K562 (cell line): ENCODE data around the gene CBFA2T3. TPM values are rescaled to one million over a fixed set of nuclear protein-coding genes. Genes with fewer than 3 reads are reported as not detected.
A peak's percentile ranks its signal among the peaks of the same experiment; 100 is the strongest.

Source experiments
- ATAC-seq: fragments of 200-7000 bp; cut with Tn5 transposase; 3 replicates; pipeline ENCODE4 v1.9.1; 2020; ENCODE audit warnings: moderate library complexity
- BruUV-seq: library from RNA; stranded (reverse); fragments of 400-500 nt; replicated peaks from 2 replicates; lab custom pipeline; 2021; lab: Mats Ljungman, UMichigan
- CTCF ChIA-PET: fragments of 300-600 bp; formaldehyde crosslinking; extraction: SDS; loops from one replicate; lab custom pipeline; 2021; ENCODE audit warnings: low intra/inter-chr PET ratio; lab: Yijun Ruan, JAX
- POLR2A ChIA-PET: fragments of 300-600, 350-650 bp; sonication (Branson Sonifier 250); formaldehyde crosslinking; extraction: SDS; loops from one replicate; lab custom pipeline; 2021; ENCODE audit warnings: antibody characterized with exemption, inconsistent platforms; lab: Yijun Ruan, JAX
- DNase-seq, 4 experiments: peaks; one replicate each; pipeline versions ENCODE4 v3.0.0 to v3.0.0-alpha.2; 2011 to 2018; ENCODE audit warnings: low spot score in 3 of 4, mixed read lengths in 3 of 4; ENCODE audit errors: extremely low read depth in 1 of 4
- FAIRE-seq: peaks from 2 replicates; lab custom pipeline; 2011; peaks lifted over from hg19 to GRCh38; lab: Jason Lieb, UNC
- H2AFZ ChIP-seq: 2 replicates; pipeline ENCODE4 v1.6.0; 2011; ENCODE audit warnings: low read depth, low read length, control low read depth, inconsistent platforms
- H3K27ac ChIP-seq: fragments of 200-600 bp; 3 replicates; pipeline ENCODE4 v1.8.0; 2011; ENCODE audit warnings: low read depth, mild to moderate bottlenecking, control low read depth, inconsistent platforms, low read length, moderate library complexity, mixed read lengths; ENCODE audit errors: extremely low read depth
- H3K27me3 ChIP-seq, 2 experiments: fragments of 300-600 bp in 1 of 2; 2 replicates in 1 of 2; 3 replicates in 1 of 2; pipeline versions ENCODE4 v1.6.0 to v1.8.0; 2011; ENCODE audit warnings: inconsistent platforms in 2 of 2, low read length in 2 of 2, mild to moderate bottlenecking in 1 of 2, mixed read lengths in 1 of 2, moderate library complexity in 1 of 2; ENCODE audit not compliant: control insufficient read depth in 2 of 2, insufficient read depth in 2 of 2
- H3K36me3 ChIP-seq: fragments of 300-600 bp; 3 replicates; pipeline ENCODE4 v1.8.0; 2011; ENCODE audit warnings: mild to moderate bottlenecking, low read length, inconsistent platforms; ENCODE audit not compliant: control insufficient read depth, insufficient read depth
- H3K4me1 ChIP-seq, 2 experiments: fragments of 200-600 bp in 1 of 2; replicated peaks in 1 of 2; 2 replicates in 1 of 2; 3 replicates in 1 of 2; pipeline versions ENCODE4 v1.5.1 to v1.8.0; 2011; ENCODE audit warnings: inconsistent platforms in 2 of 2, low read length in 2 of 2, mild to moderate bottlenecking in 1 of 2, mixed read lengths in 1 of 2, moderate library complexity in 1 of 2; ENCODE audit not compliant: control insufficient read depth in 2 of 2, insufficient read depth in 2 of 2
- H3K4me2 ChIP-seq: 2 replicates; pipeline ENCODE4 v1.6.1; 2011; ENCODE audit warnings: low read length, control low read depth, inconsistent platforms, mixed read lengths; ENCODE audit not compliant: insufficient read depth
- H3K4me3 ChIP-seq: fragments of 200-600 bp; sonication (generic), shearing (Covaris generic); 2 replicates; pipeline ENCODE4 v1.5.1; 2016; ENCODE audit warnings: control low read depth, inconsistent platforms
- H3K79me2 ChIP-seq: fragments of 200-600 bp; 3 replicates; pipeline ENCODE4 v1.8.0; 2011; ENCODE audit warnings: low read length, inconsistent platforms; ENCODE audit not compliant: control insufficient read depth, insufficient read depth
- H3K9ac ChIP-seq, 2 experiments: 2 replicates each; pipeline versions ENCODE4 v1.6.0 to v1.6.1; 2011; ENCODE audit warnings: low read depth in 2 of 2, low read length in 2 of 2, control low read depth in 1 of 2, inconsistent platforms in 1 of 2, mild to moderate bottlenecking in 1 of 2, mixed read lengths in 1 of 2; ENCODE audit not compliant: insufficient read depth in 1 of 2
- H3K9me1 ChIP-seq: one replicate; pipeline ENCODE4 v1.6.0; 2011; ENCODE audit warnings: inconsistent platforms, mild to moderate bottlenecking, low read length, moderate library complexity; ENCODE audit not compliant: control insufficient read depth, insufficient read depth
- H3K9me3 ChIP-seq: replicated peaks from 2 replicates; pipeline ENCODE4 v1.5.1; 2011; ENCODE audit warnings: low read depth, low read length, inconsistent platforms; ENCODE audit not compliant: control insufficient read depth, insufficient read depth
- H4K20me1 ChIP-seq: replicated peaks from 2 replicates; pipeline ENCODE4 v1.6.1; 2011; ENCODE audit warnings: low read length, inconsistent platforms, mixed read lengths; ENCODE audit not compliant: control insufficient read depth, insufficient read depth
- CC2D1A ChIP-seq: fragments of 450-650 bp; IDR thresholded peaks from 2 replicates; pipeline ENCODE4 v1.6.1; 2017; ENCODE audit warnings: mild to moderate bottlenecking
- LEF1 ChIP-seq: fragments of 450-650 bp; IDR thresholded peaks from 2 replicates; pipeline ENCODE4 v1.6.1; 2016; ENCODE audit warnings: mild to moderate bottlenecking
- POLR2G ChIP-seq: fragments of 200-400 bp; formaldehyde crosslinking; IDR thresholded peaks from 2 replicates; pipeline ENCODE4 v1.6.1; 2017; ENCODE audit warnings: low read depth, mild to moderate bottlenecking, antibody characterized with exemption, low read length, moderate library complexity
- RBM22 ChIP-seq: fragments of 200-400 bp; formaldehyde crosslinking; IDR thresholded peaks from 2 replicates; pipeline ENCODE4 v1.6.1; 2018; ENCODE audit warnings: low read length, low read depth; ENCODE audit not compliant: poor library complexity, severe bottlenecking
- WGBS: fragments of 100-300 bp; shearing (Covaris generic); methylation state at CpG from one replicate; pipeline ENCODE4 v1.1.6; 2016; ENCODE audit warnings: low coverage, mixed read lengths; ENCODE audit not compliant: insufficient coverage; ENCODE audit errors: missing lambda C conversion rate; 5-methylcytosine and 5-hydroxymethylcytosine counted together
- in situ Hi-C: fragments of 300-500 bp; cut with MboI; formaldehyde crosslinking; loops from 4 replicates; pipeline ENCODE4 v1.15.0; 2018; ENCODE audit warnings: inconsistent platforms, mixed read lengths
- intact Hi-C: fragments of 100-400 bp; cut with micrococcal nuclease; formaldehyde crosslinking; loops from 2 replicates; pipeline ENCODE4 v1.14.2; 2022
- polyA plus RNA-seq, 8 experiments: library from polyadenylated mRNA; depleted of rRNA in 4 of 8; stranded (reverse) in 5 of 8; unstranded in 3 of 8; fragments of >200 nt; fragmentation: Nextera tagmentation in 2 of 8; fragmentation: Illumina TruSeq in 1 of 8; extraction: Ambion mirVana in 2 of 8; extraction: Trizol in 1 of 8; gene quantifications; 2 replicates each; pipeline versions ENCODE4 v1.2.1 to v1.2.3, GENCODE V29; 2011 to 2014; ENCODE audit warnings: inconsistent platforms in 1 of 8, missing spikeins in 1 of 8
- total RNA-seq, 7 experiments: library from RNA; depleted of rRNA in 6 of 7; stranded (reverse); fragments of >200 nt in 6 of 7; fragmentation: Illumina TruSeq in 2 of 7; extraction: Trizol in 2 of 7; gene quantifications; 2 replicates each; pipeline versions ENCODE4 v1.2.1 to v1.2.3, GENCODE V29; 2011 to 2021; ENCODE audit warnings: low replicate concordance in 1 of 7
- TF ChIP-seq, protein P1 (sequence below): sonication (generic); formaldehyde crosslinking; IDR thresholded peaks from 2 replicates; pipeline ENCODE4 v1.9.0; 2022; ENCODE audit warnings: mild to moderate bottlenecking, missing genetic modification reagents

Gene CBFA2T3
- total and polyA plus RNA-seq, 9 of the 15 experiments (the other 6 are each of a cell fraction or from before 2014, with no cell fraction given) = 2.3 to 145 (median 6.7) TPM

DNA sequence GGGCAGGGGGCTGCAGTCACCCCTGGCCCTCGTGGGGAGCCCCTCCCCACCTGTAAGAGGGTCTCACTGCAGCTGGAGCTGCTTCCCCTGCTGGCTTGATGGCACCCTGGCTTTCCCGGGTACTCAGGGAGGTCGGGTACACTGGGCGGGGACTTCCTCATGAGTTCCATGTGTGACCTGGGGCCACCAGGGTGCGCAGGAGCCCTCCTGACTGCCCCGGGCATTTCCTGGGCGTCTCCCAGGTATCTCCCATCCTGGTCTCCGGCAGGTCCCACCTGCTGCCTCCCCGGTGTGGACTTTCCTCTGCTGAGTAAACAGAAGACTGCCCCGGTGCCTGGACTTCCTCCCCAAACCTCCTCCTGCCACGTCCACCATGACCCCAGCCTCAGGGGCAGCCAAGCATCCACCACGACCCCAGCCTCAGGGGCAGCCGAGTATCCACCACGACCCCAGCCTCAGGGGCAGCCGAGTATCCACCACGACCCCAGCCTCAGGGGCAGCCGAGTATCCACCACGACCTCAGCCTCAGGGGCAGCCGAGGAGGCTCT, 40.9 kb downstream of the CBFA2T3 start:
- H3K79me2 ChIP-seq = peaks cover 92% of the 10 kb centered on the region
- no peaks in the 10 kb centered on the region for H3K9me1 ChIP-seq
- H3K9ac ChIP-seq = no peak overlapping the region
- no peak for ATAC-seq
- H3K9me3 ChIP-seq = no peaks in the 10 kb centered on the region
- H3K36me3 ChIP-seq = peaks cover 76% of the 10 kb centered on the region; the same call in 2 of the 3 replicates
- H3K27me3 ChIP-seq = no peaks in the 10 kb centered on the region
- FAIRE-seq = no peak
- no peak overlapping the region for H3K4me3 ChIP-seq
- ChIA-PET CTCF (no interaction called here), POLR2A (no interaction called here)
- no peak overlapping the region for H3K4me2 ChIP-seq
- H3K4me1 ChIP-seq = peaks cover 0 to 70% of the 10 kb centered on the region in 2 experiments; a peak in 2 of 5 replicates
- TF ChIP-seq LEF1 (no peak), POLR2G (peak; percentile 63), RBM22 (peak; percentile 62)
- TF ChIP-seq, protein P1, sequence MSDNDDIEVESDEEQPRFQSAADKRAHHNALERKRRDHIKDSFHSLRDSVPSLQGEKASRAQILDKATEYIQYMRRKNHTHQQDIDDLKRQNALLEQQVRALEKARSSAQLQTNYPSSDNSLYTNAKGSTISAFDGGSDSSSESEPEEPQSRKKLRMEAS (CRISPR knock-in tag) = no peak
- intact Hi-C loops (no loop called here), in situ Hi-C loops (no loop called here)
- no peak overlapping the region for H2AFZ ChIP-seq
- 80% methylated on average over 13 of the region's 19 CpGs for WGBS
- BruUV-seq = no TSS peak
- peaks cover 7% of the 10 kb centered on the region; the same call in 1 of the 2 replicates for H4K20me1 ChIP-seq
- no peak for DNase-seq
- H3K27ac ChIP-seq = no peak overlapping the region

DNA sequence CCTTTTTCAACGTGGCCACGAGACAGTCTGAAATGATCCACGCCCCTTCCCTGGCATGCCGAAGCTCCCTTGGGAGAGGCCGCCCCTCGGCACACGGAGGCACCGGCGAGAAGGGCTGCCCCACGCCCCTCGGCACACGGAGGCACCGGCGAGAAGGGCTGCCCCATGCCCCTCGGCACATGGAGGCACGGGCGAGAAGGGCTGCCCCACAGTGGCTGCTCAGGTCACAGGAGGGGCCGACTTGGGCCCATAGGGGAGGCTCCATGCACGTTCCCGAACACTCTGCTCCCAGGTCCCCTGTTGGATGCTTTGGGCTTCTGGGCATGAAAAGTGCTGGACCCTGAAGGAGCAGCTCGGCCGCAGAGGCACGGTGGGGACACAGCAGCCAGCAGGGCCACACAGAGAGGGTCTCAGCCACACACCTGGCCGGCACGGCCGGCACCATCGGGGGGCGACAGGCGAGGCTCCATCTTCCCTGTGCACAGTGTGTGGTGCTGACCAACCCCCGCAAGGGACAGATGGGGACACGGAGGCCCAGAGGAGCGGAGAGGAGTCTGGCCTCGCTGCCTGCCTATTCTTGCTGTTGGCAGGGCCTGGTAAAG, 42.8 kb downstream of the CBFA2T3 start:
- H3K4me3 ChIP-seq = no peak overlapping the region
- H2AFZ ChIP-seq = no peak overlapping the region
- no peaks in the 10 kb centered on the region for H3K27me3 ChIP-seq
- H3K36me3 ChIP-seq = peaks cover 75% of the 10 kb centered on the region; the same call in 2 of the 3 replicates
- intact Hi-C loops (no loop called here), in situ Hi-C loops (no loop called here)
- no peak overlapping the region for H3K4me2 ChIP-seq
- no peak overlapping the region for H3K27ac ChIP-seq
- FAIRE-seq = no peak
- H3K9me3 ChIP-seq = no peaks in the 10 kb centered on the region
- peak; percentile 59 for TF ChIP-seq RBM22
- no peak for TF ChIP-seq CC2D1A
- TF ChIP-seq POLR2G = peak; percentile 59
- WGBS = 97% methylated on average over 27 of the region's 33 CpGs
- no TSS peak for BruUV-seq
- no peak overlapping the region for H3K9ac ChIP-seq
- POLR2A ChIA-PET = no interaction called here
- no peak for DNase-seq
- H3K79me2 ChIP-seq = peaks cover 92% of the 10 kb centered on the region
- H4K20me1 ChIP-seq = peaks cover 11% of the 10 kb centered on the region
- peaks cover 0 to 56% of the 10 kb centered on the region in 2 experiments; a peak in 2 of 5 replicates for H3K4me1 ChIP-seq
- no peak for ATAC-seq
- no peaks in the 10 kb centered on the region for H3K9me1 ChIP-seq
- CTCF ChIA-PET = no interaction called here
